SK-MEL-5 (cell line): ENCODE results near the gene PLXDC2. TPM values are rescaled to one million over a fixed set of nuclear protein-coding genes. Genes with fewer than 3 reads are reported as not detected.

ENCODE experiments used
- DNase-seq: peaks from one replicate; pipeline ENCODE4 v3.0.0-alpha.2; 2016; ENCODE audit warnings: low read depth, low spot score
- in situ Hi-C: cut with HindIII; loops from 2 replicates; pipeline ENCODE4 v1.10.0; 2016; ENCODE audit warnings: low sequenced_read_pairs, high pct_unique_total_duplicates, low pct_unique_long_range_greater_than_20kb
- total RNA-seq: library from RNA; depleted of rRNA; stranded (reverse); fragments of >200 nt; shearing (Covaris generic); gene quantifications from 2 replicates; pipeline ENCODE4 v1.2.3, GENCODE V29; 2014

Gene PLXDC2
- total RNA-seq, 1 experiment from 2014 or later, result 0.03 TPM

- in situ Hi-C loops, result no loop called here
- DNase-seq, result no peak
Observed at GRCh38 chr10:19809481-19809880, 6.8 kb upstream of the PLXDC2 start.

DNA sequence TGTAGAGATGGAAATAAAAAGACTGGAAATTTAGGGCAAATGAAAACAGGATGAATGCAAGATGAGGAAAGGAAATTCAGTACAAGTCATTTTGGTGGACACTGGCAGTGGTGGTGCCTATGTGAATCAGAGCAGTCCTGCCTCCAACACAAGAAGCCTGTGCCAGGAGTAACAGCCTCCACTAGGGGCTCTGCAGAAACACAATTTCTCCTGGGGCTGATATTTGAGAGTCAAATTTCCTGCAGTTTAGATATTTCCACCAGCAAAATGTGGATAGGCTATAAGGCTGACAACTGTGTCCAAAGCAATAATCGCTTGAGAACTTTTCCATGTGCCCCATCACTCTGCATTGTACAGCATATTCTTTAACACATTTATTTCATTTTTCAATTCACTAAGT is 4.7 kb upstream of the PLXDC2 start:
- peak; percentile 17 for DNase-seq
- in situ Hi-C loops, result no loop called here

DNA sequence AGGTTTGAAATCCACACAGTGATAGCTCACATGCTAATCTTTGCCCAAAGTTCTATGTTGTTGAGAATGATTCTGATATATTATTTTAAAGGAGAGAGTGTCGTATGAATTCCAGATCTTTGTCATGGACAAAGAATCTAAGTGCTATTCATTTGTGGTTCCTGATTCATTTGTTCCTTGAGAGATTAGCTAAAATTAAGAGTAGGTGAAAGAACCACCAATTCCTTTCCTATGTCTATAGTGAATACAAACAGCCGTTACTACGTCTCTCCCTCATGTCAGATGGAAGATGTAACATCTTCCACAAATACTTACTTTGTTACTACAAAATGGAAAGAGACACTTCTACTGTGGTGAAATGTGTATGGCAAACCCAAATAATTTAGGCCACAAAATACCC is 3.3 kb upstream of the PLXDC2 start:
- no peak for DNase-seq
- in situ Hi-C loops, result no loop called here

DNA sequence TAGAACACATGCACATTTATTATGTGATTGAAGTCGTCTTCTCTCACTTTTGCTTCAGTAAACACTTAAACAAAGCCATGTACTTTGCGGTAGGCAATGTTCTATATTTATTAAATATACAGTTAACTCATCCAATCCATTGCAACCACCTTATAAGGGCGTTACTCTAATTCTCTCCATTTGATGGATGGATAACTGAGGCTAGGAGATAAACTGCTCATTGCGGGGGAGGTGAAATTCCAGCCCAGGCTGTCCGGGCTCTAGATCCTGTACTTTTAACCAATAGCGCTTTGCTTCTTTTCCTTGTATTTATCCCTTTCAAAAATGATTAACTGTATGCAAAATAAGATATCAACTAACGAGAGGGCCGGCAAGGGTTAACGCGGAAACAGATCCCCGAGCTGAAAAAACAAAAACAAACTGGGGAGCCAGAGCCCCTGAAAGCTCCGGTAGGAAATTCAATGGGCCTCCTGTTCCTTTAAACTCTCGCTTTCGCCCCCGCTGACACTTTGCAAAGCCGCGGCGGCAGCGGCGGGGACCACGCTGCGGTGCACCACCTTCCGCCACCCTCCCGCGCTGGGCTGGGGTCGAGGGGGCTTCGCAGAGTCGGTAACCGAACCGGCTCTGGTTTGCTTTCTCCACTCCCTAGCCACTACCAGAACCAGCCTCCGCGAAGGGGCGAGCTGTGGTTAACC is 1.0 kb upstream of the PLXDC2 start:
- DNase-seq, result no peak
- in situ Hi-C loops, result no loop called here

GRCh38 chr10:19815731-19816410 is 361 bp upstream of the PLXDC2 start:
- in situ Hi-C loops, result no loop called here
- no peak for DNase-seq

GRCh38 chr10:19817231-19817933 is 1.1 kb downstream of the PLXDC2 start:
- no peak for DNase-seq
- in situ Hi-C loops, result no loop called here

GRCh38 chr10:19818876-19819275 is 2.6 kb downstream of the PLXDC2 start:
- in situ Hi-C loops, result no loop called here
- DNase-seq, result no peak

DNA sequence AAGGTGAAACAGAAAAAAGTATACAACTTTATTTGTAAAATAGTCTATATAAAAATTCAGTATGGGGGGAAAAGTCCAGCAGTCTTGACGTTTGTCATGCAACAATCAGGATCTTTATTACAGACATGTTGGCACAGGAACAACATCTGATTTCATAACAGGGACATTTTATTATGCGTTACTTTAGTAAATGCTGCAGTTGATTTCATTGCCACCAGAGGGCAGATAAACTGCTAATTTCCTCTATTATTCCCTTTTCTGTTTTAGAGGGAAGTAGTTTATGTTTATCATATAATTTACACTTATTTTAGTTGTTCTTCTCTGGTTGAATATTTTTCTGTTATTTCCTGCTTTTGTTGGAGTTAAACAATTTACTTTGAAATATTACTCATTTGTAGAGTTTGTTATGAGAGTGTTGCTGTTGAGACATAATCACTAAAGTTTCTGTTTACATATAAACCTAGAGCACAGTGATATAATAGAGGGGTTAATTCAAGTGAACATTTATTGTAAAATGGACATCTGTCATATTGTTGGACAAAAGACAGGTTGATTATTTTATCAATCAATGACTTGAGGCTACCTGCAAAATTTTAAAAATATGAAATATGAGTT is 3.3 kb downstream of the PLXDC2 start:
- DNase-seq, result peak; percentile 62
- in situ Hi-C loops, result no loop called here

- DNase-seq, result no peak
- in situ Hi-C loops, result no loop called here
Observed at GRCh38 chr10:19824381-19825342, 8.4 kb downstream of the PLXDC2 start.

DNA sequence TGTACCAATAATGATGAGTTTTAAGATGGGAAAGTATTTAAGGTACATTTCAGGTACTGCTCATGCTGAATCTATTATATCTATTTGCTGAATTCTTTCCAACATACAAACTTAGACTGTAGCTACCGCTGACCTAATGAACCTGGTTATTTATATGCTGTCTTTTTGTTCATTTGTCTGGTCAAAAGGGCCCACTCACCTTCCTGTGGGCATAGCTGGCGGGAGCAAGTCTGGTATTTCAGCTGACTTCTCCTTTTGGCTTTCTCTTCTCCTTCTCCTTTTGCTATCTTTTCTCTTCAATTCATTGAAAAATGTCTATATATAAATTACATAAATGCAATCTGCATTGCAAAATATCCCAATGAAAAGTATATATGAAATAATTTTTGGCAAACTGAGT is 9.5 kb downstream of the PLXDC2 start:
- in situ Hi-C loops, result no loop called here
- no peak for DNase-seq

DNA sequence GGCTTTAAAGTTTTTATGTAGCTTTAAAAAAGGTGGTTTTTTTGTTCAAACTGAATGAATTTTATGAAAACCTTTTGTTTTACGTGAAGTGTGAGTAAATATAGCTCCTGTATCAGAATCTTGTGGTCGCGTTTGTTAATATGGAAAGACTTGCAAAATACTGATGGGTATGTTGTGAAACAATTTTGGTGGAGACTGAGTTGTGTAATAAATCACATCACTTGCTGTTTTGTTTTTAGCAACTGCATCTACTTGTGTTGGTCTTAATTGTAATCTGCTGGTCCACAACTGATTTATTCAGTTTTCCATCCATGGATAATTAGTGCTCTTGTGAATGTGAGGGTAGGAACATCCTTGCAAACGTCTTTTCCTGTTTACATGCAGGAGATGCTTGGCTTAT is 10.5 kb downstream of the PLXDC2 start:
- in situ Hi-C loops, result no loop called here
- no peak for DNase-seq

- DNase-seq, result no peak
- in situ Hi-C loops, result no loop called here
Observed at GRCh38 chr10:19828278-19829049, 12.2 kb downstream of the PLXDC2 start.

DNA sequence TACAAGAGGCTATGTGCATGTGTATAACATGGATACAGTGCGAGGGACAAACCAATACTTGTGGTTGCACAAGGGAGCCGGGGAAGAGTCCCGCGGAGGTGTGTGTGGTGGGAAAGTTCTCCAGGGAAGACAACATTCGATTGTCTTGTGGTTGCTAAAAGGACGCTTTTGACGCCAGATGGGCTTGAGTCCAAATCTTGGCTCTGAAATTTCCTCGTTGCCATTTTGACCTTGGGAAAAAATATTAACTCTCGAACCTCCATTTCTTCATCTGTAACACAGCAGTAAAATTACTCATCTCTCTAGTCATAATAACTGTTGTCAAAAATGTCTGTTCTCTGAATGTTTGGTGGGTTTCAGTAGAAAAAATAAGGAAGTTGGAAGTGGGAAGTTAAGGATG is 16.5 kb downstream of the PLXDC2 start:
- DNase-seq, result peak; percentile 38
- in situ Hi-C loops, result no loop called here

- in situ Hi-C loops, result no loop called here
- DNase-seq, result no peak
Observed at GRCh38 chr10:19833170-19833824, 17.1 kb downstream of the PLXDC2 start.

- in situ Hi-C loops, result no loop called here
- no peak for DNase-seq
Observed at GRCh38 chr10:19835952-19836351, 19.7 kb downstream of the PLXDC2 start.

DNA sequence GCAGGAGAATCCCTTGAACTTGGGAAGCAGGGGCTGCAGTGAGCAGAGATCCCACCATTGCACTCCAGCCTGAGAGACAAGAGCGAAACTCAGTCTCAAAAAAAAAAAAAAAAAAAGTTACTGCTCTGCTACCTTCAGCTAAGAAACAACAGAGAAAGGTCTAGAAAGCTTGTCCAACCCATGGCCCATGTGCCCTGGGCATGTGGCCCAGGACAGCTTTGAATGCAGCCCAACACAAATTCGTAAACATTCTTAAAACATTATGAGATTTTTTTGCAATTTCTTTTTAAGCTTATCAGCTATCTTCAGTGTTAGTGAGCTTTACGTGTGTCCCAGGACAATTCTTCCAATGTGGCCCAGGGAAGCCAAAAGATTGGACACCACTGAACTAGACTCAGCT is 22.9 kb downstream of the PLXDC2 start:
- in situ Hi-C loops, result no loop called here
- no peak for DNase-seq
